GM12878 (cell line): ENCODE measurements around the gene LCN1. TPM values are rescaled to one million over a fixed set of nuclear protein-coding genes. Genes with fewer than 3 reads are reported as not detected.

Experiments
- ATAC-seq: fragments of 200-7000 bp; cut with Tn5 transposase; 3 replicates; pipeline ENCODE4 v1.9.1; 2020; ENCODE audit warnings: mild to moderate bottlenecking, moderate library complexity
- BruUV-seq: library from RNA; stranded (reverse); fragments of 400-500 nt; replicated peaks from 2 replicates; lab custom pipeline; 2021; lab: Mats Ljungman, UMichigan
- CTCF ChIA-PET: fragments of 300-600 bp; sonication (Branson Sonifier 250); formaldehyde crosslinking; extraction: SDS; loops from one replicate; lab custom pipeline; 2021; ENCODE audit warnings: inconsistent platforms; lab: Yijun Ruan, JAX
- POLR2A ChIA-PET: fragments of 350-600 bp; formaldehyde crosslinking; extraction: SDS; loops from one replicate; lab custom pipeline; 2021; ENCODE audit warnings: inconsistent platforms; lab: Charles Lee
- RAD21 ChIA-PET: fragments of 300-600 bp; sonication (Branson Sonifier 250); formaldehyde crosslinking; loops from one replicate; lab custom pipeline; 2023; ENCODE audit warnings: antibody characterized with exemption; ENCODE audit not compliant: unreplicated experiment; lab: Charles Lee
- SMC1A ChIA-PET: fragments of 300-600 bp; sonication (Branson Sonifier 250); formaldehyde crosslinking; loops from one replicate; lab custom pipeline; 2023; ENCODE audit not compliant: unreplicated experiment, uncharacterized antibody; lab: Charles Lee
- DNase-seq: peaks from one replicate; pipeline ENCODE4 v3.0.0-alpha.2; 2011; ENCODE audit warnings: low read depth, low spot score
- FAIRE-seq: peaks from 3 replicates; lab custom pipeline; 2011; peaks lifted over from hg19 to GRCh38; lab: Jason Lieb, UNC
- H2AFZ ChIP-seq: 2 replicates; pipeline ENCODE4 v1.6.0; 2011; ENCODE audit warnings: low read depth, low read length, control low read depth; ENCODE audit not compliant: control insufficient read depth
- H3K27ac ChIP-seq: 2 replicates; pipeline ENCODE4 v1.5.1; 2011; ENCODE audit warnings: control low read depth; ENCODE audit not compliant: control insufficient read depth, insufficient read depth
- H3K27me3 ChIP-seq, 2 experiments: replicated peaks in 1 of 2; 2 replicates each; pipeline versions ENCODE4 v1.6.0 to v1.6.1; 2011; ENCODE audit warnings: low read length in 1 of 2; ENCODE audit not compliant: control insufficient read depth in 2 of 2, insufficient read depth in 2 of 2
- H3K36me3 ChIP-seq, 2 experiments: 2 replicates each; pipeline ENCODE4 v1.5.1; 2011; ENCODE audit warnings: low read length in 1 of 2; ENCODE audit not compliant: control insufficient read depth in 2 of 2, insufficient read depth in 2 of 2
- H3K4me1 ChIP-seq: 2 replicates; pipeline ENCODE4 v1.6.1; 2011; ENCODE audit warnings: mild to moderate bottlenecking, low read length, moderate library complexity, mixed read lengths; ENCODE audit not compliant: control insufficient read depth, insufficient read depth
- H3K4me2 ChIP-seq: 2 replicates; pipeline ENCODE4 v1.6.0; 2011; ENCODE audit warnings: control low read depth; ENCODE audit not compliant: control insufficient read depth, insufficient read depth
- H3K4me3 ChIP-seq: fragments of 200-600 bp; sonication (generic); 2 replicates; pipeline ENCODE4 v1.5.1; 2016
- H3K79me2 ChIP-seq: 2 replicates; pipeline ENCODE4 v1.6.0; 2011; ENCODE audit warnings: low read length; ENCODE audit not compliant: control insufficient read depth, insufficient read depth
- H3K9ac ChIP-seq: 2 replicates; pipeline ENCODE4 v1.8.0; 2011; ENCODE audit warnings: low read length, control low read depth, mixed read lengths; ENCODE audit not compliant: control insufficient read depth, insufficient read depth
- H3K9me3 ChIP-seq: replicated peaks from 3 replicates; pipeline ENCODE4 v1.5.1; 2011; ENCODE audit warnings: mild to moderate bottlenecking, low read length; ENCODE audit not compliant: control insufficient read depth, insufficient read depth
- H4K20me1 ChIP-seq: 2 replicates; pipeline ENCODE4 v1.6.0; 2011; ENCODE audit not compliant: control insufficient read depth, insufficient read depth
- BRCA1 ChIP-seq: IDR thresholded peaks from 2 replicates; pipeline ENCODE4 v1.6.1; 2011; ENCODE audit warnings: low read depth, low read length, improper control_type of control experiment
- MEF2B ChIP-seq: fragments of 450-650 bp; IDR thresholded peaks from 2 replicates; pipeline ENCODE4 v1.6.1; 2018; ENCODE audit warnings: mild to moderate bottlenecking, moderate library complexity; ENCODE audit not compliant: partially characterized antibody, poor library complexity, severe bottlenecking
- TAF1 ChIP-seq: IDR thresholded peaks from 2 replicates; pipeline ENCODE4 v1.6.1; 2011; ENCODE audit warnings: mild to moderate bottlenecking, low read depth, low read length, borderline replicate concordance
- WRNIP1 ChIP-seq: IDR thresholded peaks from 2 replicates; pipeline ENCODE4 v1.6.1; 2011; ENCODE audit warnings: low read depth, low read length, improper control_type of control experiment, borderline replicate concordance
- ZZZ3 ChIP-seq: IDR thresholded peaks from 2 replicates; pipeline ENCODE4 v1.6.1; 2011; ENCODE audit warnings: low read depth; ENCODE audit not compliant: control insufficient read depth, insufficient read length
- WGBS: methylation state at CpG from one replicate; pipeline ENCODE4 v1.1.6; 2016; ENCODE audit warnings: low lambda C conversion rate; ENCODE audit not compliant: insufficient replicate concordance, insufficient coverage; ENCODE audit errors: missing lambda C conversion rate; 5-methylcytosine and 5-hydroxymethylcytosine counted together
- in situ Hi-C: fragments of 300-500 bp; cut with MboI; formaldehyde crosslinking; loops from 9 replicates; pipeline ENCODE4 v1.14.3; 2018; ENCODE audit warnings: mixed read lengths
- intact Hi-C: fragments of 100-400 bp; cut with micrococcal nuclease; formaldehyde crosslinking; loops from one replicate; pipeline ENCODE4 v1.14.2; 2022; ENCODE audit not compliant: unreplicated experiment
- polyA plus RNA-seq, 11 experiments: library from polyadenylated mRNA; depleted of rRNA in 4 of 11; unstranded in 6 of 11; stranded (reverse) in 5 of 11; fragments of >200 nt; fragmentation: Nextera tagmentation in 4 of 11; fragmentation: Illumina TruSeq in 1 of 11; extraction: Ambion mirVana in 4 of 11; extraction: Trizol in 1 of 11; gene quantifications; 1 replicate in 1 of 11; 2 replicates in 10 of 11; pipeline versions ENCODE4 v1.2.1 to v1.2.3, GENCODE V29; 2011 to 2016; ENCODE audit warnings: inconsistent platforms in 2 of 11, missing spikeins in 2 of 11, low read depth in 1 of 11
- total RNA-seq, 4 experiments: library from RNA; depleted of rRNA in 3 of 4; stranded (reverse); fragments of >200 nt in 3 of 4; fragmentation: Illumina TruSeq in 1 of 4; extraction: Trizol in 1 of 4; gene quantifications; 2 replicates each; pipeline versions ENCODE4 v1.2.1 to v1.2.3, GENCODE V29; 2013 to 2021
- TF ChIP-seq, protein P1 (sequence below): IDR thresholded peaks from 2 replicates; pipeline ENCODE4 v1.6.1; 2011; ENCODE audit warnings: low read depth, low read length, improper control_type of control experiment, borderline replicate concordance
- TF ChIP-seq, protein P2 (sequence below): fragments of 450-650 bp; formaldehyde crosslinking; IDR thresholded peaks from 2 replicates; pipeline ENCODE4 v1.5.0; 2022; ENCODE audit warnings: mild to moderate bottlenecking, missing genetic modification characterization

The LCN1 gene
- total and polyA plus RNA-seq, 10 of the 15 experiments (the other 5 are each of a cell fraction or from before 2014, with no cell fraction given), result not detected

DNA sequence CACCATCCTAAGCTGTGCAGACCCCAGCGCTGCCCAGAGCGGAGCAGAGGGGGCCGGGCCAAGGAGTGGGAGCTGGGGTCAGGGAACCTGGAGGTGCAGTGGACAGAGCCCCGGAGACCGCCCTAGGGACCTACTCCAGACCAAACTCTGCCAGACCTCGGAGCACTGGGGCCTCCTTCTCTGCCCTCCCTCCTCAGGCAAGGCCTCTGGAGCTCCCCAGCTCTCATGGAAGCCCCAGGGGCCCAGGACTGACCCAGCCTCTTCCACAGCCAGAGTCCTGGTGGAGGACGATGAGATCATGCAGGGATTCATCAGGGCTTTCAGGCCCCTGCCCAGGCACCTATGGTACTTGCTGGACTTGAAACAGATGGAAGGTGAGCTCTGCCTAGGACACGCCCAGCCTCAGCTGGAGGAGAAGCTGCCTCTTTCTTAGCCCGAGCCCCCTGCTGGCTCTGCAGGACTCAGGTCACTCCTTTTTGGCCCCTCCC lies 43.9 kb downstream of the LCN1 start:
- no peak overlapping the region for H3K27ac ChIP-seq
- FAIRE-seq, result no peak
- POLR2A ChIA-PET, result no interaction called here
- TF ChIP-seq TAF1, result no peak
- TF ChIP-seq, all 136 proteins: peak for 0
- no peak overlapping the region for H2AFZ ChIP-seq
- no peak overlapping the region for H3K9ac ChIP-seq
- no peak overlapping the region for H3K4me2 ChIP-seq
- H3K79me2 ChIP-seq, result no peaks in the 10 kb centered on the region
- BruUV-seq, result no TSS peak
- no peaks in the 10 kb centered on the region for H3K4me1 ChIP-seq
- no peaks in the 10 kb centered on the region; a peak in 1 of 4 replicates for H3K27me3 ChIP-seq
- ChIA-PET CTCF (no interaction called here), SMC1A (no interaction called here), RAD21 (no interaction called here)
- ATAC-seq (no peak), DNase-seq (no peak)
- H3K36me3 ChIP-seq, result no peaks in the 10 kb centered on the region
- H3K4me3 ChIP-seq, result no peak overlapping the region
- no peaks in the 10 kb centered on the region for H4K20me1 ChIP-seq
- intact Hi-C loops (no loop called here), in situ Hi-C loops (no loop called here)
- WGBS, result 25% methylated on average over 7 of the region's 9 CpGs
- no peaks in the 10 kb centered on the region for H3K9me3 ChIP-seq

DNA sequence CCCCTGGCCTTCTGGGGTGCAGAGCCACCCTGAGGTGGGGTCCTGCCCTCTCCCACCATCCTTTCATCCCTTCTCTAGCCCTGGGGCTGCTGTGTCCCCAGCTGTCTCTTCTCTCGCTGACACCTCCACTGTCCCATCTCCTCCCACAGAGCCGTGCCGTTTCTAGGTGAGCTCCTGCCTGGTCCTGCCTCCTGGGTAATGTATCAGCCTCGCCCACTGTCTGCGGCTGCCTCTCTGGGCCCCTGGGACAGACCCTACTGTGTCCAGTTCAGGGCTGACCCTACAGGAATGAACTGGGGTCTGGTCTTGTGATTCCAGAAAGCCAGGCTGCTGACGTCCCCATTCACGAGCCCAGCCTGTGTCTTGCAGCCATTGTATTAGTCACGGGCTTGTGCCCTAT lies 44.4 kb downstream of the LCN1 start:
- H3K9me3 ChIP-seq, result no peaks in the 10 kb centered on the region
- SMC1A ChIA-PET, result no interaction called here
- intact Hi-C loops, result no loop called here
- no peak for TF ChIP-seq WRNIP1
- TF ChIP-seq, protein P1, sequence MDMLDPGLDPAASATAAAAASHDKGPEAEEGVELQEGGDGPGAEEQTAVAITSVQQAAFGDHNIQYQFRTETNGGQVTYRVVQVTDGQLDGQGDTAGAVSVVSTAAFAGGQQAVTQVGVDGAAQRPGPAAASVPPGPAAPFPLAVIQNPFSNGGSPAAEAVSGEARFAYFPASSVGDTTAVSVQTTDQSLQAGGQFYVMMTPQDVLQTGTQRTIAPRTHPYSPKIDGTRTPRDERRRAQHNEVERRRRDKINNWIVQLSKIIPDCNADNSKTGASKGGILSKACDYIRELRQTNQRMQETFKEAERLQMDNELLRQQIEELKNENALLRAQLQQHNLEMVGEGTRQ, result no peak
- TF ChIP-seq BRCA1, result no peak
- TF ChIP-seq ZZZ3, result no peak
- TF ChIP-seq, protein P2, sequence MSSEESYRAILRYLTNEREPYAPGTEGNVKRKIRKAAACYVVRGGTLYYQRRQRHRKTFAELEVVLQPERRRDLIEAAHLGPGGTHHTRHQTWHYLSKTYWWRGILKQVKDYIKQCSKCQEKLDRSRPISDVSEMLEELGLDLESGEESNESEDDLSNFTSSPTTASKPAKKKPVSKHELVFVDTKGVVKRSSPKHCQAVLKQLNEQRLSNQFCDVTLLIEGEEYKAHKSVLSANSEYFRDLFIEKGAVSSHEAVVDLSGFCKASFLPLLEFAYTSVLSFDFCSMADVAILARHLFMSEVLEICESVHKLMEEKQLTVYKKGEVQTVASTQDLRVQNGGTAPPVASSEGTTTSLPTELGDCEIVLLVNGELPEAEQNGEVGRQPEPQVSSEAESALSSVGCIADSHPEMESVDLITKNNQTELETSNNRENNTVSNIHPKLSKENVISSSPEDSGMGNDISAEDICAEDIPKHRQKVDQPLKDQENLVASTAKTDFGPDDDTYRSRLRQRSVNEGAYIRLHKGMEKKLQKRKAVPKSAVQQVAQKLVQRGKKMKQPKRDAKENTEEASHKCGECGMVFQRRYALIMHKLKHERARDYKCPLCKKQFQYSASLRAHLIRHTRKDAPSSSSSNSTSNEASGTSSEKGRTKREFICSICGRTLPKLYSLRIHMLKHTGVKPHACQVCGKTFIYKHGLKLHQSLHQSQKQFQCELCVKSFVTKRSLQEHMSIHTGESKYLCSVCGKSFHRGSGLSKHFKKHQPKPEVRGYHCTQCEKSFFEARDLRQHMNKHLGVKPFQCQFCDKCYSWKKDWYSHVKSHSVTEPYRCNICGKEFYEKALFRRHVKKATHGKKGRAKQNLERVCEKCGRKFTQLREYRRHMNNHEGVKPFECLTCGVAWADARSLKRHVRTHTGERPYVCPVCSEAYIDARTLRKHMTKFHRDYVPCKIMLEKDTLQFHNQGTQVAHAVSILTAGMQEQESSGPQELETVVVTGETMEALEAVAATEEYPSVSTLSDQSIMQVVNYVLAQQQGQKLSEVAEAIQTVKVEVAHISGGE, result no peak
- TF ChIP-seq MEF2B, result no peak
- no peaks in the 10 kb centered on the region for H3K79me2 ChIP-seq
- no peaks in the 10 kb centered on the region for H3K4me1 ChIP-seq
- DNase-seq (no peak), FAIRE-seq (no peak), ATAC-seq (no peak)
- no peak overlapping the region for H2AFZ ChIP-seq
- H3K36me3 ChIP-seq, result no peaks in the 10 kb centered on the region
- H3K27ac ChIP-seq, result no peak overlapping the region
- no peak overlapping the region for H3K4me2 ChIP-seq
- POLR2A ChIA-PET, result interaction anchor here (0.5 kb wide), 1 partner anchor 1514 kb away, joined by 7 read pairs; no protein-coding TSS in a partner anchor
- no peaks in the 10 kb centered on the region; a peak in 1 of 4 replicates for H3K27me3 ChIP-seq
- 40% methylated on average over 8 of the region's 8 CpGs for WGBS
- BruUV-seq, result no TSS peak
- in situ Hi-C loops, result no loop called here
- CTCF ChIA-PET, result no interaction called here
- H3K9ac ChIP-seq, result no peak overlapping the region
- H3K4me3 ChIP-seq, result no peak overlapping the region
- no peaks in the 10 kb centered on the region for H4K20me1 ChIP-seq
- RAD21 ChIA-PET, result no interaction called here
